GM21825 (cell line): ENCODE measurements around the gene SVOP.

Experiments used
- ATAC-seq: cut with Tn5 transposase; IDR thresholded peaks from one replicate; pipeline ENCODE4 v1.9.1; 2021; ENCODE audit warnings: mild to moderate bottlenecking, moderate library complexity; ENCODE audit not compliant: unreplicated experiment

Gene SVOP

DNA sequence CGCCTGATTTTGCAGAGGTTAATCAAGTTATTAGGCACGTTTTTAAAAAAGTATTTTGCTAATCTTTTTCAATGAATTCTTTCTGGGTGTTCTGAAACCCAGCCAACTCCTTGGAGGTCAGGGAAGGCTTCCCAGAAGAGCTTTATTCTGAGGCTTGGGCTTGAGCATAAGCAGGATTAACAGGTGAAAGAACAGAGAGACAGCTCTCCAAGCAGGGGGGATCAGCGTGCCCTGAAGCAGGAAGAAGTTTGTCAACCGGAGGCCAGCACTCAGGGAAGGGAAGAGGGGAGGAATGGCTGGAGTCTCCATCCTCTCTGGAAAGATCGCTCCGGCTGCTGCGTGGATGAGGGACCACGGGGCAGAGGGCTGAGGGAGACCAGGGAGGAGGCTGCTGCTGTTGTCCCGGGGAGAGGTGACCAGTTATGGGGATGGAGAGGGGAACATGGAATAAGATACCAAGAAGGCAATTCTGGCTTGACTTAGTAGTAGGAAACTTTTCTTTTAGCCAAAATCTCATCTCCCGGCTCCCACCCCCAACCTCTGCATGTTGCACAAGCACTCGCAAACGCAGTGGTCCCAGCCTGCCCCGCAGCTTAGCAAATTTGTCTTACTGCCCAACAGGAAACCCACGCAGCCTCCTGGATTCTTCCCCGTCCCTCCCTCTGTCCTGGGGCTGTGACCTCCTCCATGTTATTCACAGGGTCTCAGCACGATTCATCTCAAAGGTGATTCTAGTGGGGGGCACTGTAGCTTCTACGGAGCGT is 162.4 kb downstream of the SVOP start:
- ATAC-seq: no peak
